ENCODE data around the gene BMAL2.

Gene BMAL2

DNA sequence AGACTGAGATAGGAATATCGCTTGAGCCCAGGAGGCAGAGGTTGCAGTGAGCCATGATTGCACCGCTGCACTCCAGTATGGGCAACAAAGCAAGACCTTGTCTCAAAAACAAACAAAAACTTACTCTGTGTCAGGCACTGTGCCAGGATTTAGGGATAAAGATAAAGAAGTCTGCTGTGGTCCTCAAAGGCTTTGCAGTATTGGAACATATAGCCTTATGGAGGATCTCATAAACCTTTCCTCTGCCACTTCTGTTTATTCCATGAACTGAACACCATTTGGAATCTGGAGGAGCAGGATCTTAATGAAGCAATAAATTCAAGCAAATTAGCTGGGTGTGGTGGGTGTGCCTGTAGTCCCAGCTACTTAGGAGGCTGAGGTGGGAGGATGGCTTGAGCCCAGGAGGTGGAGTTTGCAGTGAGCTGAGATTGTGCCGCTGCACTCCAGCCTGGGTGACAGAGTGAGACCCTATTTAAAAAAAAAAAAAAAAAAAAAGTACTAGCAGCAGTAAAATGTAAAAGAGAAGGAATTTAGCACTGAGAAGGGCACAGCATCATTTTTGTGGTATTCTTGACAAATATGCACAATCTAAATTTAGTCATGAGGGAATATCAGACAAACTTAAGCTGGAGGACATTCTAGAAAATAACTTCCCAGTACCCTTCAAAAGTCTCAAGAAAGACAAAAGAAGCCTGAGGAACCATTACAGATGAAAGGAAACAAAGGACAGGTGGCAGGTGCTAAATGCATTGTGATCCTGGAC, 27.1 kb downstream of the BMAL2 start:
- no peak for DNase-seq (ENCODE audit: low read depth)

DNA sequence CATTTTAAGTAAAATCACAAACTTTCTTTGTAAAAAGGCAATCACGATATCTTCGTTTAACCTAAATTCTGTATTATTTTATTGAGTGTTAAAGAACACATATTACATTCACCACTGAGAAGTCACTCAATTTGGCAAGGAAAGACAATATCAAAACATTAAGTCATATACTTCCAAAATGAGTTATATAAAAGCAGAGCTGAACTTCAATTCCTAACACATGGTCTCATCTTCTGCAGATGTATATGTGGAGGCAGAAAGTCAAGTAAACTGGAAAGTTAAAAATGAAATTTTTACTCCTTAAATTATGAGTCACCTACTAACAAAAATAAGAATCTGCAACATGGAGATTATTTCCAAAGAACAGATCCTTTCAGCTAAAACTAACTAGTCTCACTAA, 28.7 kb downstream of the BMAL2 start:
- DNase-seq (ENCODE audit: low read depth), result no peak

DNA sequence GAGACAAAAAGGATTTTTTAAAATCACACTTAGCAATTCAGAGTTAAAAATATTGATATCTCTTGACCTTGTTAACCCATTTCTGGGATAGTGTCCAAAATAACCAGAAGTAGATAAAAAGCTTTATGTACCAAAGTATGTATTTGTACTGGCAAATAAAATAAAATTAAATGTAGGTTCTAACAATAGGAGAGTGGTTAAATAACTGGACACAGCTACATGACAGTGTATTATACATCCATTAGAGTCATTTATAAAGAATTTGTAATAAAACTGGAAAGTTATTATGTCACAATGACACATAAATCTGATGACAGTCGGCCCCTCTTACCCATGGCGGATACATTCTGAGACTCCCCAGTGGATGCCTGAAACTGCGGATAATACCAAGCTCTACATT, 34.0 kb downstream of the BMAL2 start:
- DNase-seq (ENCODE audit: low read depth), result no peak

DNA sequence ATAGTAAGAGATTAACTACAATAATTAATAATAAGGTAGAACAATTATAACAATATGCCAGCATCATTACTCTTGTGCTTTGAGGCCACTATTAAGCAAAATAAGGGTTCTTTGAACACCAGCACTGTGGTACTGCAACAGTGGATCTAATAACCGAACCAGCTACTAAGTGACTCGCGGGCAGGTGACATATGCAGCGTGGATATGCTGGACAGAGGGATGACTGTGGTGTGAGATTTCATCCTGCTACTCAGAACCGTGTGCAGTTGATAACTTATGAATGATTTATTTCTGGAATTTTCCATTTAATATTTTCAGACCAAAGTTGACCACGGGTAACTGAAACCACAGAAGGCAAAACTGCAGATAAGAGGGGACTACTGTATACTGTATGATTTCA, 34.4 kb downstream of the BMAL2 start:
- no peak for DNase-seq (ENCODE audit: low read depth)

DNA sequence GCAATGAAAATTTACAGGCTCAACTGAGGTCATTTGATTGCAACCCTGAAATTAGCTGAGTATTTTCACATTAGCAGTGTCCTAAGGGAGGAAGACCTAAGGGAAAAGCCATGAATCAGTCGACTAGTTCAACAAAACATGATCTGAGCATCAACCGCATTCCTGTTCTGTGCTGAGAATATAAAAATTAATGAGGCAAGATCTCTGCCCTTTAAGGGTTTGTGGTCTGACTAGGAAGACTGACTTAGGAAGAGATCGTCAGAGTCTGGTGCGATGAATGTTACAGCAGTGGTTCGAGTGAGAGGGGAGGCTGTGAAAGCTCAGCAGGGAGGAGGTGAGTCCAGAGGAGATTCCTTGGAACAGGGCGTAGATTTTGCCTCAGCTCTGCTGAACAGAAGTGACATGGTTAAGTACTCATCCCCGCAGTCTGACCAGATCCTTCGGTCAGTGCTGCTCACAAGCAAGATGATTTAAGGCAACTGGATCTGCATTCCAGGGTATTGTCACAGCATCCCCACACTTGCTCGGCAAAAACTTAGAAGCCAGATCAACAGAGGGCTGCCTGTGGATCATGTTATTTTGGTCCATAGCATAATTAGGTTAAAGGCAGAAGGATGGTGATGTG, 49.6 kb downstream of the BMAL2 start:
- no peak for DNase-seq (ENCODE audit: low read depth)

Data from non-pigmented ciliary epithelial cell (primary cell).